GM19238 (cell line): ENCODE results near the gene NUDT9.
"Not testable (repeated sequence)": the region's sequence is repeated elsewhere in the genome, so short reads cannot be mapped to it uniquely, and the experiment has no call there.

Source experiments
- DNase-seq: peaks from one replicate; pipeline ENCODE4 v3.0.0; 2011; ENCODE audit warnings: low spot score; ENCODE audit not compliant: insufficient read length

The NUDT9 gene

GRCh38 chr4:87406902-87407301, 15.5 kb upstream of the NUDT9 start:
- not testable (repeated sequence) for DNase-seq

- no peak for DNase-seq
Observed at GRCh38 chr4:87409420-87409939, 12.9 kb upstream of the NUDT9 start.

- no peak for DNase-seq
Observed at GRCh38 chr4:87410157-87410556, 12.2 kb upstream of the NUDT9 start.

- DNase-seq, result no peak
Observed at GRCh38 chr4:87410679-87411078, 11.7 kb upstream of the NUDT9 start.

GRCh38 chr4:87414816-87415215, 7.6 kb upstream of the NUDT9 start:
- no peak for DNase-seq

- DNase-seq, result no peak
Observed at GRCh38 chr4:87416965-87417364, 5.4 kb upstream of the NUDT9 start.

GRCh38 chr4:87418410-87418809, 4.0 kb upstream of the NUDT9 start:
- DNase-seq, result not testable (repeated sequence)

GRCh38 chr4:87419578-87420249, 2.7 kb upstream of the NUDT9 start:
- no peak for DNase-seq

GRCh38 chr4:87420276-87420830, 2.0 kb upstream of the NUDT9 start:
- no peak for DNase-seq

- DNase-seq, result no peak
Observed at GRCh38 chr4:87423317-87424098, 1.1 kb downstream of the NUDT9 start.

GRCh38 chr4:87424099-87424543, 1.7 kb downstream of the NUDT9 start:
- not testable (repeated sequence) for DNase-seq

- no peak for DNase-seq
Observed at GRCh38 chr4:87425711-87426110, 3.3 kb downstream of the NUDT9 start.

- no peak for DNase-seq
Observed at GRCh38 chr4:87426865-87427517, 4.6 kb downstream of the NUDT9 start.

- no peak for DNase-seq
Observed at GRCh38 chr4:87427518-87427868, 5.1 kb downstream of the NUDT9 start.

- no peak for DNase-seq
Observed at GRCh38 chr4:87428979-87429378, 6.6 kb downstream of the NUDT9 start.

GRCh38 chr4:87430038-87430437, 7.7 kb downstream of the NUDT9 start:
- no peak for DNase-seq

- DNase-seq, result no peak
Observed at GRCh38 chr4:87433342-87433741, 11.0 kb downstream of the NUDT9 start.

GRCh38 chr4:87442889-87443288, 20.5 kb downstream of the NUDT9 start:
- DNase-seq, result no peak

GRCh38 chr4:87444741-87445140, 22.4 kb downstream of the NUDT9 start:
- no peak for DNase-seq

- no peak for DNase-seq
Observed at GRCh38 chr4:87445964-87446363, 23.6 kb downstream of the NUDT9 start.

- not testable (repeated sequence) for DNase-seq
Observed at GRCh38 chr4:87446375-87446774, 24.0 kb downstream of the NUDT9 start.

GRCh38 chr4:87451537-87451936, 29.2 kb downstream of the NUDT9 start:
- DNase-seq, result no peak
